DOHH2 (cell line): Measurements from ENCODE around the gene RNF144A.

Source experiments
- H3F3A ChIP-seq: fragments of 200-600 bp; sonication (generic), shearing (Covaris generic); 2 replicates; pipeline ENCODE4 v1.6.0; 2016; ENCODE audit warnings: antibody characterized with exemption, mild to moderate bottlenecking; ENCODE audit not compliant: control insufficient read depth, insufficient read depth
- H3K27ac ChIP-seq: fragments of 200-600 bp; sonication (generic); 2 replicates; pipeline ENCODE4 v1.5.1; 2014; ENCODE audit warnings: low read depth, mild to moderate bottlenecking, low read length, moderate library complexity
- H3K27me3 ChIP-seq: fragments of 200-600 bp; sonication (generic); 2 replicates; pipeline ENCODE4 v1.6.1; 2014; ENCODE audit warnings: mild to moderate bottlenecking, low read length, mixed read lengths; ENCODE audit not compliant: control insufficient read depth
- H3K36me3 ChIP-seq: fragments of 200-600 bp; sonication (generic); 2 replicates; pipeline ENCODE4 v1.6.1; 2014; ENCODE audit warnings: mild to moderate bottlenecking, low read length, moderate library complexity, mixed read lengths; ENCODE audit not compliant: control insufficient read depth
- H3K4me1 ChIP-seq: fragments of 200-600 bp; sonication (generic); 2 replicates; pipeline ENCODE4 v1.6.1; 2014; ENCODE audit warnings: mild to moderate bottlenecking, low read length, mixed read lengths; ENCODE audit not compliant: control insufficient read depth
- H3K4me2 ChIP-seq: fragments of 200-600 bp; sonication (generic); 2 replicates; pipeline ENCODE4 v1.6.0; 2014; ENCODE audit warnings: mild to moderate bottlenecking, low read length, moderate library complexity
- H3K4me3 ChIP-seq: fragments of 200-600 bp; sonication (generic); 2 replicates; pipeline ENCODE4 v1.5.1; 2014; ENCODE audit warnings: mild to moderate bottlenecking, low read length, mixed read lengths
- H3K79me2 ChIP-seq: fragments of 200-600 bp; sonication (generic); 2 replicates; pipeline ENCODE4 v1.6.1; 2014; ENCODE audit warnings: mild to moderate bottlenecking, low read length, mixed read lengths; ENCODE audit not compliant: control insufficient read depth
- H3K9me2 ChIP-seq: fragments of 200-600 bp; sonication (generic); replicated peaks from 2 replicates; pipeline ENCODE4 v1.6.1; 2014; ENCODE audit warnings: mild to moderate bottlenecking, low read length, mixed read lengths; ENCODE audit not compliant: control insufficient read depth
- H3K9me3 ChIP-seq: fragments of 200-600 bp; sonication (generic); 2 replicates; pipeline ENCODE4 v1.6.1; 2014; ENCODE audit warnings: antibody characterized with exemption, low read length, mixed read lengths; ENCODE audit not compliant: control insufficient read depth, insufficient read depth
- H4K20me1 ChIP-seq: fragments of 200-600 bp; sonication (generic); 2 replicates; pipeline ENCODE4 v1.6.0; 2014; ENCODE audit warnings: low read depth, mild to moderate bottlenecking, antibody characterized with exemption, low read length, moderate library complexity; ENCODE audit not compliant: control insufficient read depth, insufficient read depth
- CTCF ChIP-seq: fragments of 200-600 bp; sonication (generic); IDR thresholded peaks from one replicate; pipeline ENCODE4 v1.5.1; 2014; ENCODE audit warnings: antibody characterized with exemption, mild to moderate bottlenecking, low read depth, low read length; ENCODE audit not compliant: poor library complexity, severe bottlenecking
- EZH2phosphoT487 ChIP-seq: fragments of 200-600 bp; sonication (generic); IDR thresholded peaks from 2 replicates; pipeline ENCODE4 v1.6.1; 2017; ENCODE audit warnings: borderline replicate concordance, mild to moderate bottlenecking, antibody characterized with exemption, low read length, moderate library complexity, mixed read lengths

The RNF144A gene

GRCh38 chr2:7071916-7072556, 154.8 kb downstream of the RNF144A start:
- Histone ChIP-seq H3K27ac (no peak overlapping the region), H3K9me2 (no peaks in the 10 kb centered on the region), H3F3A (no peaks in the 10 kb centered on the region), H4K20me1 (no peaks in the 10 kb centered on the region), H3K27me3 (no peaks in the 10 kb centered on the region), H3K4me1 (peaks cover 17% of the 10 kb centered on the region), H3K36me3 (no peaks in the 10 kb centered on the region), H3K79me2 (no peaks in the 10 kb centered on the region), H3K9me3 (no peaks in the 10 kb centered on the region), H3K4me3 (no peak overlapping the region), H3K4me2 (no peak overlapping the region)
- TF ChIP-seq EZH2phosphoT487 (no peak), CTCF (no peak)

GRCh38 chr2:7073901-7074300, 156.7 kb downstream of the RNF144A start:
- Histone ChIP-seq H3K27ac (no peak overlapping the region), H3K79me2 (no peaks in the 10 kb centered on the region), H4K20me1 (no peaks in the 10 kb centered on the region), H3K4me2 (no peak overlapping the region), H3K9me3 (no peaks in the 10 kb centered on the region), H3K36me3 (no peaks in the 10 kb centered on the region), H3K27me3 (no peaks in the 10 kb centered on the region), H3K4me3 (no peak overlapping the region), H3K9me2 (no peaks in the 10 kb centered on the region), H3F3A (no peaks in the 10 kb centered on the region), H3K4me1 (peaks cover 9% of the 10 kb centered on the region)
- no peak for TF ChIP-seq CTCF
- TF ChIP-seq EZH2phosphoT487, result no peak

- Histone ChIP-seq H3F3A (no peaks in the 10 kb centered on the region), H3K79me2 (no peaks in the 10 kb centered on the region), H3K27me3 (no peaks in the 10 kb centered on the region), H3K4me1 (peaks cover 7% of the 10 kb centered on the region), H3K4me2 (no peak overlapping the region), H3K9me3 (no peaks in the 10 kb centered on the region), H4K20me1 (no peaks in the 10 kb centered on the region), H3K4me3 (no peak overlapping the region), H3K36me3 (no peaks in the 10 kb centered on the region), H3K9me2 (no peaks in the 10 kb centered on the region), H3K27ac (no peak overlapping the region)
- TF ChIP-seq CTCF (no peak), EZH2phosphoT487 (no peak)
These were observed 158.6 kb downstream of the RNF144A start for GRCh38 chr2:7075834-7076233.
